H1 (cell line): Measurements from ENCODE around the gene MAGI1. TPM values are rescaled to one million over a fixed set of nuclear protein-coding genes. Genes with fewer than 3 reads are reported as not detected.
A peak's percentile ranks its signal among the peaks of the same experiment; 100 is the strongest.

Experiments used
- CTCF ChIA-PET: fragments of 300-600 bp; sonication (Branson Sonifier 250); formaldehyde crosslinking; loops from one replicate; lab custom pipeline; 2021; ENCODE audit not compliant: partially characterized antibody; lab: Charles Lee
- POLR2A ChIA-PET: fragments of 300-600 bp; sonication (Branson Sonifier 250); formaldehyde crosslinking; loops from one replicate; lab custom pipeline; 2021; ENCODE audit warnings: inconsistent platforms; ENCODE audit not compliant: partially characterized antibody; lab: Charles Lee
- DNase-seq, 2 experiments: peaks; one replicate each; pipeline versions ENCODE4 v3.0.0 to v3.0.0-alpha.2; 2010 to 2022; ENCODE audit warnings: low spot score in 2 of 2, low read depth in 1 of 2, mixed read lengths in 1 of 2
- FAIRE-seq: peaks from 2 replicates; lab custom pipeline; 2011; peaks lifted over from hg19 to GRCh38; lab: Jason Lieb, UNC
- H2AFZ ChIP-seq: 2 replicates; pipeline ENCODE4 v1.8.1; 2012; ENCODE audit warnings: low read length, inconsistent platforms
- H2AK5ac ChIP-seq: 2 replicates; pipeline ENCODE4 v1.6.1; 2013; ENCODE audit warnings: low read depth, low read length
- H2BK120ac ChIP-seq: replicated peaks from 2 replicates; pipeline ENCODE3; 2013; ENCODE audit warnings: low read depth, low read length, inconsistent platforms
- H2BK12ac ChIP-seq: 2 replicates; pipeline ENCODE4 v1.6.1; 2013; ENCODE audit warnings: low read depth, low read length
- H2BK15ac ChIP-seq: 2 replicates; pipeline ENCODE4 v1.6.1; 2013; ENCODE audit warnings: low read length
- H2BK20ac ChIP-seq: 2 replicates; pipeline ENCODE4 v1.6.1; 2013; ENCODE audit warnings: low read length
- H2BK5ac ChIP-seq: 2 replicates; pipeline ENCODE4 v1.6.1; 2013; ENCODE audit warnings: low read depth, low read length
- H3K14ac ChIP-seq: 2 replicates; pipeline ENCODE4 v1.6.1; 2013; ENCODE audit warnings: inconsistent platforms; ENCODE audit not compliant: insufficient read length
- H3K18ac ChIP-seq: 2 replicates; pipeline ENCODE4 v1.6.1; 2013; ENCODE audit warnings: low read length; ENCODE audit errors: extremely low read depth
- H3K23ac ChIP-seq: 2 replicates; pipeline ENCODE4 v1.6.1; 2013; ENCODE audit warnings: inconsistent platforms; ENCODE audit not compliant: insufficient read length
- H3K23me2 ChIP-seq: 2 replicates; pipeline ENCODE4 v1.6.1; 2013; ENCODE audit warnings: low read depth, low read length
- H3K27ac ChIP-seq: 2 replicates; pipeline ENCODE4 v1.6.1; 2011; ENCODE audit warnings: low read depth, low read length, inconsistent platforms
- H3K27me3 ChIP-seq, 4 experiments: replicated peaks in 1 of 4; 1 replicate in 1 of 4; 2 replicates in 3 of 4; pipeline versions ENCODE4 v1.6.1 to v1.8.1; 2011 to 2013; ENCODE audit warnings: low read length in 3 of 4, mild to moderate bottlenecking in 3 of 4, inconsistent platforms in 2 of 4, mixed read lengths in 2 of 4, moderate library complexity in 1 of 4; ENCODE audit not compliant: control insufficient read depth in 3 of 4, insufficient read depth in 3 of 4; ENCODE audit errors: extremely low read depth in 1 of 4
- H3K36me3 ChIP-seq, 4 experiments: 2 replicates each; pipeline versions ENCODE4 v1.6.1 to v1.8.1; 2011 to 2013; ENCODE audit warnings: mild to moderate bottlenecking in 4 of 4, low read length in 3 of 4, moderate library complexity in 2 of 4, control low read depth in 1 of 4, inconsistent platforms in 1 of 4; ENCODE audit not compliant: insufficient read depth in 4 of 4, control insufficient read depth in 2 of 4
- H3K4ac ChIP-seq: replicated peaks from 2 replicates; pipeline ENCODE3; 2013; ENCODE audit warnings: low read length, low read depth, mixed read lengths, inconsistent platforms; ENCODE audit not compliant: insufficient read length
- H3K4me1 ChIP-seq, 4 experiments: replicated peaks in 1 of 4; 1 replicate in 1 of 4; 2 replicates in 3 of 4; pipeline versions ENCODE4 v1.6.1 to v1.8.1; 2011 to 2013; ENCODE audit warnings: low read length in 3 of 4, inconsistent platforms in 2 of 4, mixed read lengths in 1 of 4; ENCODE audit not compliant: insufficient read depth in 4 of 4, control insufficient read depth in 3 of 4
- H3K4me2 ChIP-seq, 2 experiments: 2 replicates each; pipeline versions ENCODE4 v1.6.1 to v1.8.1; 2011 to 2013; ENCODE audit warnings: low read depth in 2 of 2, low read length in 2 of 2, control low read depth in 1 of 2, inconsistent platforms in 1 of 2, mild to moderate bottlenecking in 1 of 2; ENCODE audit not compliant: insufficient read depth in 1 of 2
- H3K4me3 ChIP-seq, 4 experiments: fragments of 200-600, 300-600 bp in 1 of 4; sonication (generic), shearing (Covaris generic), sonication (Bioruptor Twin) in 1 of 4; 2 replicates each; pipeline versions ENCODE4 v1.5.1 to v1.8.1; 2011 to 2016; ENCODE audit warnings: low read length in 4 of 4, low read depth in 3 of 4, control low read depth in 2 of 4, inconsistent platforms in 2 of 4, mild to moderate bottlenecking in 2 of 4, mixed read lengths in 1 of 4, moderate library complexity in 1 of 4; ENCODE audit not compliant: insufficient read depth in 2 of 4; ENCODE audit errors: extremely low read depth in 1 of 4
- H3K56ac ChIP-seq: replicated peaks from 2 replicates; pipeline ENCODE3; 2013; ENCODE audit warnings: low read depth, mild to moderate bottlenecking, mixed read lengths, low read length, inconsistent platforms; ENCODE audit not compliant: insufficient read length
- H3K79me1 ChIP-seq: 2 replicates; pipeline ENCODE4 v1.6.1; 2013; ENCODE audit warnings: low read depth, low read length, control low read depth
- H3K79me2 ChIP-seq, 2 experiments: 2 replicates each; pipeline versions ENCODE4 v1.6.1 to v1.8.1; 2012 to 2013; ENCODE audit warnings: low read length in 2 of 2, mild to moderate bottlenecking in 2 of 2, inconsistent platforms in 1 of 2; ENCODE audit not compliant: insufficient read depth in 2 of 2, control insufficient read depth in 1 of 2
- H3K9ac ChIP-seq, 4 experiments: replicated peaks in 1 of 4; 1 replicate in 1 of 4; 2 replicates in 3 of 4; pipeline versions ENCODE4 v1.6.1 to v1.8.1; 2011 to 2013; ENCODE audit warnings: low read depth in 3 of 4, low read length in 3 of 4, control low read depth in 2 of 4, mild to moderate bottlenecking in 2 of 4, moderate library complexity in 2 of 4, inconsistent platforms in 1 of 4; ENCODE audit errors: extremely low read depth in 1 of 4
- H3K9me3 ChIP-seq, 2 experiments: 2 replicates each; pipeline versions ENCODE4 v1.6.1 to v1.8.1; 2012 to 2013; ENCODE audit warnings: mild to moderate bottlenecking in 2 of 2, moderate library complexity in 2 of 2, control low read depth in 1 of 2, inconsistent platforms in 1 of 2, low read depth in 1 of 2, low read length in 1 of 2, mixed read lengths in 1 of 2; ENCODE audit not compliant: insufficient read depth in 2 of 2
- H4K20me1 ChIP-seq, 2 experiments: replicated peaks in 1 of 2; 2 replicates each; pipeline versions ENCODE3 to v1.8.1; 2011 to 2013; ENCODE audit warnings: inconsistent platforms in 2 of 2, low read length in 2 of 2, mild to moderate bottlenecking in 1 of 2; ENCODE audit not compliant: insufficient read depth in 2 of 2, control insufficient read depth in 1 of 2
- H4K5ac ChIP-seq: 2 replicates; pipeline ENCODE4 v1.6.1; 2013; ENCODE audit warnings: low read length, low read depth, mixed read lengths, inconsistent platforms; ENCODE audit not compliant: insufficient read length
- H4K8ac ChIP-seq: 2 replicates; pipeline ENCODE4 v1.8.0; 2013; ENCODE audit warnings: mild to moderate bottlenecking, moderate library complexity, low read length, inconsistent platforms; ENCODE audit not compliant: insufficient read depth; ENCODE audit errors: extremely low read depth
- H4K91ac ChIP-seq: replicated peaks from 2 replicates; pipeline ENCODE3; 2013; ENCODE audit warnings: low read length, mixed read lengths, inconsistent platforms; ENCODE audit not compliant: insufficient read length
- CBX5 ChIP-seq: fragments of 300-800, 300-1000 bp; sonication (generic); IDR thresholded peaks from 2 replicates; pipeline ENCODE4 v1.7.1; 2016; ENCODE audit warnings: antibody characterized with exemption, low read length, low read depth
- CEBPB ChIP-seq: IDR thresholded peaks from 2 replicates; pipeline ENCODE4 v1.6.1; 2012; ENCODE audit warnings: low read depth, low read length
- CHD2 ChIP-seq: IDR thresholded peaks from 2 replicates; pipeline ENCODE4 v1.6.1; 2012; ENCODE audit warnings: low read length, improper control_type of control experiment
- CTBP2 ChIP-seq: IDR thresholded peaks from 2 replicates; pipeline ENCODE4 v1.7.0; 2011; ENCODE audit warnings: borderline replicate concordance, mild to moderate bottlenecking, moderate library complexity, mixed read lengths, low read length; ENCODE audit not compliant: insufficient read depth, insufficient read length
- JUN ChIP-seq: IDR thresholded peaks from 2 replicates; pipeline ENCODE4 v1.6.1; 2011; ENCODE audit warnings: low read depth, mild to moderate bottlenecking, improper control_type of control experiment, low read length
- POLR2A ChIP-seq, 2 experiments: IDR thresholded peaks; 1 replicate in 1 of 2; 2 replicates in 1 of 2; pipeline ENCODE4 v1.6.1; 2011; ENCODE audit warnings: low read depth in 2 of 2, low read length in 2 of 2, mild to moderate bottlenecking in 2 of 2; ENCODE audit errors: control extremely low read depth in 1 of 2
- WGBS, 2 experiments: shearing (Covaris generic) in 1 of 2; methylation state at CpG; one replicate each; pipeline versions ENCODE4 v1.1.6 to v1.1.7; 2013 to 2015; ENCODE audit warnings: low lambda C conversion rate in 2 of 2, mixed read lengths in 2 of 2, inconsistent platforms in 1 of 2, low coverage in 1 of 2, missing lambda C conversion rate in 1 of 2; ENCODE audit not compliant: insufficient replicate concordance in 2 of 2, insufficient coverage in 1 of 2, insufficient read length in 1 of 2; ENCODE audit errors: extremely low coverage in 1 of 2, missing lambda C conversion rate in 1 of 2; 5-methylcytosine and 5-hydroxymethylcytosine counted together
- polyA plus RNA-seq, 7 experiments: library from polyadenylated mRNA; depleted of rRNA in 3 of 7; stranded (reverse) in 5 of 7; unstranded in 2 of 7; fragments of >200 nt in 5 of 7; fragments of 200-250 nt in 2 of 7; gene quantifications; 1 replicate in 5 of 7; 2 replicates in 1 of 7; 4 replicates in 1 of 7; pipeline versions ENCODE4 v1.2.1 to v1.2.3, GENCODE V29; 2011 to 2013; ENCODE audit warnings: missing spikeins in 2 of 7, mixed read lengths in 2 of 7
- total RNA-seq: library from RNA; stranded (reverse); fragmentation: NEBNext Ultra II Directional; extraction: Animal tissue kit (Norgen Biotek cat#: 25700); gene quantifications from 2 replicates; pipeline ENCODE4 v1.2.1, GENCODE V29; 2021
- TF ChIP-seq, protein P1 (sequence below): IDR thresholded peaks from 2 replicates; pipeline ENCODE4 v1.6.1; 2011; ENCODE audit warnings: low read depth, mild to moderate bottlenecking, low read length; ENCODE audit not compliant: insufficient read depth
- TF ChIP-seq, protein P2 (sequence below), 3 experiments: IDR thresholded peaks; 1 replicate in 2 of 3; 2 replicates in 1 of 3; pipeline versions ENCODE4 v1.5.1 to v1.6.1; 2011; ENCODE audit warnings: low read length in 3 of 3, mild to moderate bottlenecking in 3 of 3, inconsistent platforms in 2 of 3, low read depth in 1 of 3, moderate library complexity in 1 of 3; ENCODE audit not compliant: insufficient read depth in 1 of 3; ENCODE audit errors: control extremely low read depth in 1 of 3
- TF ChIP-seq, protein P3 (sequence below): IDR thresholded peaks from 2 replicates; pipeline ENCODE4 v1.6.1; 2011; ENCODE audit warnings: low read length, improper control_type of control experiment

The MAGI1 gene
- total and polyA plus RNA-seq, 2 of the 8 experiments (the other 6 are each of a cell fraction or from before 2014, with no cell fraction given) = 19.8 to 78.0 TPM

DNA sequence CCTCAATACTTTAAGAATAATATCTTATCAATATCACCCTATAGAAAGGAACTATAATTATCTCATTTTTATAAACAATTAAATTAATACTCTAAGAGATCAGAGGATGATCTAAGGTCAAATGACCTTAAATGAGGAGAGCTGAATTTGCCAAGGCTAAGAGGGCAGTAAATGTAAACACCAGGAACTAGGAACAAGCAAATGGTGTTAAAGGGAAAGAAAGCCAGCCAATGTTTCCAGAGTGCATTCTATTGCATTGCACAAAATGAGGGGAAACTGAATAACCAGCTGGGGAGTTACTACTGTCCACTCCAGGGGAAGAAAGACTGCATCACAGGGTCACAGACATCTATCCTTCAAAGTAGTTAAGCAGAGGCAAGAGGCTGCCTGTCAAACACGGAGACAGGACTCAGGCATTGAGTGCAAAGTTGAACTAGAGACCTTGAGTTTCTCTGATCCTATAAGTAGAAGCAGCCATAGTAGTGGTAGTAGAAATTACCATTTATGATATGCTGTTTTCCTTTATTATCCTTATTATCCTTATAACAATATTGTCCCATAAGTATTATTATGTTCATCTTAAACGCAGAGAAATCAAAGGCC lies 466.4 kb downstream of the MAGI1 start:
- Histone ChIP-seq H4K91ac (no peak overlapping the region), H2AFZ (no peak overlapping the region), H3K56ac (no peak overlapping the region), H4K20me1 (peaks cover 0 to 5% of the 10 kb centered on the region in 2 experiments), H3K23me2 (no peaks in the 10 kb centered on the region), H3K4me1 (no peaks in the 10 kb centered on the region; a peak in 1 of 7 replicates), H4K5ac (no peak overlapping the region), H3K36me3 (no peaks in the 10 kb centered on the region), H3K23ac (no peak overlapping the region), H3K9ac (no peak overlapping the region), H2BK120ac (no peak overlapping the region), H2BK15ac (no peak overlapping the region), H3K79me2 (peaks cover 3 to 87% of the 10 kb centered on the region in 2 experiments; a peak in 2 of 4 replicates), H3K79me1 (0 out of 2 replicates have a peak, but pooled peaks cover 3% of the 10 kb centered on the region), H2AK5ac (no peak overlapping the region), H3K18ac (no peak overlapping the region), H3K27me3 (no peaks in the 10 kb centered on the region), H3K4me2 (no peak overlapping the region), H2BK20ac (no peak overlapping the region), H2BK12ac (no peak overlapping the region), H4K8ac (no peak overlapping the region), H3K27ac (no peak overlapping the region), H3K9me3 (no peaks in the 10 kb centered on the region), H3K14ac (no peak overlapping the region), H3K4me3 (no peak overlapping the region), H2BK5ac (no peak overlapping the region), H3K4ac (no peak overlapping the region)
- DNase-seq (no peak), FAIRE-seq (peak; percentile 19)
- ChIA-PET POLR2A (no interaction called here), CTCF (interaction anchor here (1.0 kb wide), 2 partner anchors 11 to 133 kb away, joined by 3 read pairs; no protein-coding TSS in a partner anchor)
- WGBS, 2 experiments = 93% methylated on average over 2 of the region's 2 CpGs; no CpG with 5 or more reads in 1 of the 2 experiments
- TF ChIP-seq, protein P1, sequence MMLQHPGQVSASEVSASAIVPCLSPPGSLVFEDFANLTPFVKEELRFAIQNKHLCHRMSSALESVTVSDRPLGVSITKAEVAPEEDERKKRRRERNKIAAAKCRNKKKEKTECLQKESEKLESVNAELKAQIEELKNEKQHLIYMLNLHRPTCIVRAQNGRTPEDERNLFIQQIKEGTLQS = no peak
- TF ChIP-seq, protein P2, sequence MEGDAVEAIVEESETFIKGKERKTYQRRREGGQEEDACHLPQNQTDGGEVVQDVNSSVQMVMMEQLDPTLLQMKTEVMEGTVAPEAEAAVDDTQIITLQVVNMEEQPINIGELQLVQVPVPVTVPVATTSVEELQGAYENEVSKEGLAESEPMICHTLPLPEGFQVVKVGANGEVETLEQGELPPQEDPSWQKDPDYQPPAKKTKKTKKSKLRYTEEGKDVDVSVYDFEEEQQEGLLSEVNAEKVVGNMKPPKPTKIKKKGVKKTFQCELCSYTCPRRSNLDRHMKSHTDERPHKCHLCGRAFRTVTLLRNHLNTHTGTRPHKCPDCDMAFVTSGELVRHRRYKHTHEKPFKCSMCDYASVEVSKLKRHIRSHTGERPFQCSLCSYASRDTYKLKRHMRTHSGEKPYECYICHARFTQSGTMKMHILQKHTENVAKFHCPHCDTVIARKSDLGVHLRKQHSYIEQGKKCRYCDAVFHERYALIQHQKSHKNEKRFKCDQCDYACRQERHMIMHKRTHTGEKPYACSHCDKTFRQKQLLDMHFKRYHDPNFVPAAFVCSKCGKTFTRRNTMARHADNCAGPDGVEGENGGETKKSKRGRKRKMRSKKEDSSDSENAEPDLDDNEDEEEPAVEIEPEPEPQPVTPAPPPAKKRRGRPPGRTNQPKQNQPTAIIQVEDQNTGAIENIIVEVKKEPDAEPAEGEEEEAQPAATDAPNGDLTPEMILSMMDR (IDR thresholded peaks at IDR 0.05; ENCODE audit: control extremely low read depth in 1 of 3, insufficient read depth in 1 of 3, low read depth in 1 of 3, low read length in 3 of 3) = no peak
- no peak for TF ChIP-seq JUN
- no peak for TF ChIP-seq CBX5
- no peak for TF ChIP-seq POLR2A (IDR thresholded peaks at IDR 0.05; ENCODE audit: control extremely low read depth in 1 of 2, low read depth in 2 of 2, low read length in 2 of 2)
- no peak for TF ChIP-seq CEBPB
- TF ChIP-seq, protein P3, sequence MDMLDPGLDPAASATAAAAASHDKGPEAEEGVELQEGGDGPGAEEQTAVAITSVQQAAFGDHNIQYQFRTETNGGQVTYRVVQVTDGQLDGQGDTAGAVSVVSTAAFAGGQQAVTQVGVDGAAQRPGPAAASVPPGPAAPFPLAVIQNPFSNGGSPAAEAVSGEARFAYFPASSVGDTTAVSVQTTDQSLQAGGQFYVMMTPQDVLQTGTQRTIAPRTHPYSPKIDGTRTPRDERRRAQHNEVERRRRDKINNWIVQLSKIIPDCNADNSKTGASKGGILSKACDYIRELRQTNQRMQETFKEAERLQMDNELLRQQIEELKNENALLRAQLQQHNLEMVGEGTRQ = no peak
- no peak for TF ChIP-seq CHD2
- TF ChIP-seq CTBP2 = no peak
